A549 (cell line): Measurements from ENCODE around the gene FAXC.

Experiments used
- BHLHE40 ChIP-seq: IDR thresholded peaks from 2 replicates; pipeline ENCODE4 v1.6.1; 2012; ENCODE audit warnings: low read depth, low read length, inconsistent platforms
- CHD2 ChIP-seq: fragments of 150-350 bp; IDR thresholded peaks from 2 replicates; pipeline ENCODE4 v1.6.1; 2014; ENCODE audit warnings: low read length; ENCODE audit not compliant: partially characterized antibody
- CTCF ChIP-seq: fragments of >200 bp; sonication (Bioruptor Twin); formaldehyde crosslinking; IDR thresholded peaks from 3 replicates; pipeline ENCODE4 v1.5.1; 2016
- ELK1 ChIP-seq: fragments of 150-350 bp; IDR thresholded peaks from 2 replicates; pipeline ENCODE4 v1.6.1; 2014; ENCODE audit warnings: low read depth, mild to moderate bottlenecking, low read length
- JUN ChIP-seq, 2 experiments: fragments of >200 bp; sonication (Bioruptor Twin); formaldehyde crosslinking; IDR thresholded peaks; 2 replicates in 1 of 2; 3 replicates in 1 of 2; pipeline ENCODE4 v1.6.1; 2016 to 2017
- KDM1A ChIP-seq: fragments of 200-600 bp; sonication (generic); IDR thresholded peaks from 2 replicates; pipeline ENCODE4 v1.6.1; 2016; ENCODE audit warnings: low read depth, mild to moderate bottlenecking
- MAFK ChIP-seq: fragments of 450-650 bp; IDR thresholded peaks from 2 replicates; pipeline ENCODE4 v1.6.1; 2014; ENCODE audit not compliant: partially characterized antibody
- PBX3 ChIP-seq: IDR thresholded peaks from 2 replicates; pipeline ENCODE4 v1.6.1; 2012
- REST ChIP-seq: fragments of 200-600 bp; sonication (generic); IDR thresholded peaks from 2 replicates; pipeline ENCODE4 v1.6.1; 2016; ENCODE audit warnings: antibody characterized with exemption, mild to moderate bottlenecking, moderate library complexity
- RNF2 ChIP-seq: fragments of 200-600 bp; sonication (generic); IDR thresholded peaks from 2 replicates; pipeline ENCODE4 v1.6.1; 2016; ENCODE audit warnings: low read depth, mild to moderate bottlenecking, antibody characterized with exemption, moderate library complexity, borderline replicate concordance
- USF2 ChIP-seq: fragments of 450-650 bp; IDR thresholded peaks from 2 replicates; pipeline ENCODE4 v1.6.1; 2014; ENCODE audit warnings: antibody characterized with exemption

GRCh38 chr6:99306341-99306740 is 43.1 kb downstream of the FAXC start:
- no peak for TF ChIP-seq KDM1A
- no peak for TF ChIP-seq PBX3
- TF ChIP-seq ELK1, result no peak
- TF ChIP-seq BHLHE40, result no peak
- TF ChIP-seq JUN (IDR thresholded peaks at IDR 0.05), result no peak
- no peak for TF ChIP-seq REST
- no peak for TF ChIP-seq CHD2
- TF ChIP-seq USF2, result no peak
- TF ChIP-seq CTCF, result no peak
- no peak for TF ChIP-seq RNF2
- no peak for TF ChIP-seq MAFK
